GM21529 (cell line): ENCODE measurements around the gene TTLL5.
"Not testable (repeated sequence)": the region's sequence is repeated elsewhere in the genome, so short reads cannot be mapped to it uniquely, and the experiment has no call there.

ENCODE experiments used
- ATAC-seq: cut with Tn5 transposase; IDR thresholded peaks from one replicate; pipeline ENCODE4 v1.9.1; 2021; ENCODE audit not compliant: unreplicated experiment

Gene TTLL5

GRCh38 chr14:75906228-75906627 is 245.2 kb downstream of the TTLL5 start:
- ATAC-seq: no peak

- no peak for ATAC-seq
Measured at GRCh38 chr14:75906680-75907280, 245.7 kb downstream of the TTLL5 start.

GRCh38 chr14:75907756-75908359 is 246.8 kb downstream of the TTLL5 start:
- no peak for ATAC-seq

GRCh38 chr14:75909630-75910029 is 248.6 kb downstream of the TTLL5 start:
- ATAC-seq: no peak

GRCh38 chr14:75910048-75910447 is 249.0 kb downstream of the TTLL5 start:
- ATAC-seq: no peak

- ATAC-seq: no peak
Measured at GRCh38 chr14:75911883-75912282, 250.8 kb downstream of the TTLL5 start.

- ATAC-seq: no peak
Measured at GRCh38 chr14:75913183-75913582, 252.1 kb downstream of the TTLL5 start.

GRCh38 chr14:75915045-75915444 is 254.0 kb downstream of the TTLL5 start:
- no peak for ATAC-seq

- ATAC-seq: no peak
Measured at GRCh38 chr14:75917322-75917945, 256.4 kb downstream of the TTLL5 start.

- ATAC-seq: no peak
Measured at GRCh38 chr14:75917946-75918335, 256.9 kb downstream of the TTLL5 start.

- not testable (repeated sequence) for ATAC-seq
Measured at GRCh38 chr14:75920421-75920820, 259.4 kb downstream of the TTLL5 start.

GRCh38 chr14:75925141-75925840 is 264.2 kb downstream of the TTLL5 start:
- not testable (repeated sequence) for ATAC-seq

GRCh38 chr14:75926431-75927115 is 265.5 kb downstream of the TTLL5 start:
- no peak for ATAC-seq

GRCh38 chr14:75927564-75928087 is 266.6 kb downstream of the TTLL5 start:
- no peak for ATAC-seq

GRCh38 chr14:75928690-75929181 is 267.7 kb downstream of the TTLL5 start:
- no peak for ATAC-seq

GRCh38 chr14:75933712-75934296 is 272.8 kb downstream of the TTLL5 start:
- no peak for ATAC-seq

GRCh38 chr14:75934998-75935628 is 274.1 kb downstream of the TTLL5 start:
- no peak for ATAC-seq

- ATAC-seq: no peak
Measured at GRCh38 chr14:75939200-75939599, 278.2 kb downstream of the TTLL5 start.

GRCh38 chr14:75941030-75941429 is 280.0 kb downstream of the TTLL5 start:
- no peak for ATAC-seq

- ATAC-seq: no peak
Measured at GRCh38 chr14:75944607-75945241, 283.7 kb downstream of the TTLL5 start.
